MM.1S (cell line): ENCODE measurements around the gene MUC5B.

Experiments used
- DNase-seq: peaks from one replicate; pipeline ENCODE4 v3.0.0-alpha.2; 2015
- H2AFZ ChIP-seq: fragments of 300-600 bp; sonication (generic); 2 replicates; pipeline ENCODE4 v1.6.0; 2016; ENCODE audit warnings: antibody characterized with exemption, low read length
- H3F3A ChIP-seq: fragments of 300-600 bp; sonication (generic); 2 replicates; pipeline ENCODE4 v1.6.1; 2016; ENCODE audit warnings: mild to moderate bottlenecking, antibody characterized with exemption, low read length, moderate library complexity, mixed read lengths; ENCODE audit not compliant: insufficient read depth
- H3K27ac ChIP-seq: fragments of 300-600 bp; sonication (generic); 2 replicates; pipeline ENCODE4 v1.5.1; 2016; ENCODE audit warnings: mild to moderate bottlenecking, low read length
- H3K27me3 ChIP-seq: fragments of 300-600 bp; sonication (generic); replicated peaks from 2 replicates; pipeline ENCODE4 v1.6.0; 2016; ENCODE audit warnings: low read length; ENCODE audit not compliant: insufficient read depth
- H3K36me3 ChIP-seq: fragments of 300-600 bp; sonication (generic); replicated peaks from 2 replicates; pipeline ENCODE4 v1.6.1; 2016; ENCODE audit warnings: mild to moderate bottlenecking, low read length, mixed read lengths; ENCODE audit not compliant: insufficient read depth
- H3K4me1 ChIP-seq: fragments of 300-600 bp; sonication (generic); 2 replicates; pipeline ENCODE4 v1.6.1; 2016; ENCODE audit warnings: low read length, mixed read lengths
- H3K4me2 ChIP-seq: fragments of 300-600 bp; sonication (generic); 2 replicates; pipeline ENCODE4 v1.6.0; 2016; ENCODE audit warnings: low read depth, low read length
- H3K4me3 ChIP-seq: fragments of 300-600 bp; sonication (generic); 2 replicates; pipeline ENCODE4 v1.5.1; 2016; ENCODE audit warnings: low read length, mixed read lengths
- H3K79me2 ChIP-seq: fragments of 300-600 bp; sonication (generic); 2 replicates; pipeline ENCODE4 v1.6.1; 2016; ENCODE audit warnings: mixed run types, low read length, mixed read lengths
- H3K9ac ChIP-seq: fragments of 300-600 bp; sonication (generic); 2 replicates; pipeline ENCODE4 v1.6.1; 2016; ENCODE audit warnings: low read length, mixed read lengths
- H3K9me2 ChIP-seq: fragments of 300-600 bp; sonication (generic); replicated peaks from 2 replicates; pipeline ENCODE4 v1.6.1; 2016; ENCODE audit warnings: mild to moderate bottlenecking, low read length, mixed read lengths; ENCODE audit not compliant: insufficient read depth
- H3K9me3 ChIP-seq: fragments of 300-600 bp; sonication (generic); replicated peaks from 2 replicates; pipeline ENCODE4 v1.6.1; 2016; ENCODE audit warnings: mild to moderate bottlenecking, low read length, mixed read lengths; ENCODE audit not compliant: insufficient read depth
- H4K20me1 ChIP-seq: fragments of 300-600 bp; sonication (generic); 2 replicates; pipeline ENCODE4 v1.6.1; 2016; ENCODE audit warnings: mild to moderate bottlenecking, low read length, moderate library complexity, mixed read lengths; ENCODE audit not compliant: insufficient read depth
- CTCF ChIP-seq: fragments of 300-600 bp; sonication (generic); IDR thresholded peaks from 2 replicates; pipeline ENCODE4 v1.5.1; 2016; ENCODE audit warnings: antibody characterized with exemption, low read length, mixed read lengths
- EZH2 ChIP-seq: fragments of 300-600 bp; sonication (generic); optimal IDR thresholded peaks from 2 replicates; pipeline ENCODE3; 2017; ENCODE audit warnings: low read depth, mild to moderate bottlenecking, antibody characterized with exemption, low read length, mixed read lengths
- EZH2phosphoT487 ChIP-seq: fragments of 300-600 bp; sonication (generic); IDR thresholded peaks from 2 replicates; pipeline ENCODE4 v1.6.1; 2018; ENCODE audit warnings: antibody characterized with exemption, low read length

Gene MUC5B

GRCh38 chr11:1283906-1284305 lies 61.0 kb downstream of the MUC5B start:
- no peaks in the 10 kb centered on the region for H3K4me1 ChIP-seq
- no peaks in the 10 kb centered on the region for H3K27me3 ChIP-seq
- no peak for TF ChIP-seq EZH2
- no peak for TF ChIP-seq EZH2phosphoT487
- TF ChIP-seq CTCF, result no peak
- H3K36me3 ChIP-seq, result no peaks in the 10 kb centered on the region
- no peak overlapping the region for H2AFZ ChIP-seq
- H3K9me3 ChIP-seq, result no peaks in the 10 kb centered on the region
- no peaks in the 10 kb centered on the region for H3K9me2 ChIP-seq
- H3K9ac ChIP-seq, result no peak overlapping the region
- no peak overlapping the region for H3K4me3 ChIP-seq
- H3F3A ChIP-seq, result no peaks in the 10 kb centered on the region
- H3K79me2 ChIP-seq, result no peaks in the 10 kb centered on the region
- H3K27ac ChIP-seq, result no peak overlapping the region
- DNase-seq, result no peak
- no peak overlapping the region for H3K4me2 ChIP-seq
- no peaks in the 10 kb centered on the region for H4K20me1 ChIP-seq

GRCh38 chr11:1285316-1285744 lies 62.5 kb downstream of the MUC5B start:
- H3K27ac ChIP-seq, result no peak overlapping the region
- H3K4me1 ChIP-seq, result no peaks in the 10 kb centered on the region

GRCh38 chr11:1285876-1286275 lies 63.0 kb downstream of the MUC5B start:
- no peaks in the 10 kb centered on the region for H3K9me3 ChIP-seq

More at GRCh38 chr11:1285316-1285744, 62.5 kb downstream of the MUC5B start:
- no peaks in the 10 kb centered on the region for H3K9me2 ChIP-seq
- no peaks in the 10 kb centered on the region for H3K9me3 ChIP-seq
- H2AFZ ChIP-seq, result no peak overlapping the region
- no peaks in the 10 kb centered on the region for H3K27me3 ChIP-seq
- no peaks in the 10 kb centered on the region for H3K79me2 ChIP-seq
- H3K36me3 ChIP-seq, result no peaks in the 10 kb centered on the region
- H3K9ac ChIP-seq, result no peak overlapping the region
- H4K20me1 ChIP-seq, result no peaks in the 10 kb centered on the region
- no peaks in the 10 kb centered on the region for H3F3A ChIP-seq
- DNase-seq, result no peak
- no peak overlapping the region for H3K4me3 ChIP-seq
- TF ChIP-seq CTCF, result no peak
- TF ChIP-seq EZH2, result no peak
- TF ChIP-seq EZH2phosphoT487, result no peak
- H3K4me2 ChIP-seq, result no peak overlapping the region

More at GRCh38 chr11:1285876-1286275, 63.0 kb downstream of the MUC5B start:
- Histone ChIP-seq H3K4me1 (no peaks in the 10 kb centered on the region), H3K9me2 (no peaks in the 10 kb centered on the region), H2AFZ (no peak overlapping the region), H3K36me3 (no peaks in the 10 kb centered on the region), H3K27ac (no peak overlapping the region), H3F3A (no peaks in the 10 kb centered on the region), H4K20me1 (no peaks in the 10 kb centered on the region), H3K4me2 (no peak overlapping the region), H3K79me2 (no peaks in the 10 kb centered on the region), H3K4me3 (no peak overlapping the region), H3K27me3 (no peaks in the 10 kb centered on the region), H3K9ac (no peak overlapping the region)
- no peak for DNase-seq
- TF ChIP-seq EZH2phosphoT487 (no peak), CTCF (no peak), EZH2 (no peak)
